Activated T-helper 17 cell treated with anti-CD3 and anti-CD28 coated beads, Interleukin-2, amount 50 U/mL, for 72 hours (primary cell): Measurements from ENCODE around the gene DONSON. TPM values are rescaled to one million over a fixed set of nuclear protein-coding genes. Genes with fewer than 3 reads are reported as not detected.
"Not testable (repeated sequence)": the region's sequence is repeated elsewhere in the genome, so short reads cannot be mapped to it uniquely, and the experiment has no call there.

Experiments used
- ATAC-seq: fragments of 150-1000 bp; cut with Tn5 transposase; replicated peaks from 2 replicates; pipeline ENCODE4 v1.10.0; 2021; ENCODE audit warnings: mild to moderate bottlenecking, moderate library complexity
- H3K27ac Mint-ChIP-seq: one replicate; pipeline ENCODE4 v1.8.0; 2022; ENCODE audit warnings: mixed read lengths
- H3K27me3 Mint-ChIP-seq: one replicate; pipeline ENCODE4 v1.8.0; 2022; ENCODE audit warnings: mixed read lengths
- H3K36me3 Mint-ChIP-seq: one replicate; pipeline ENCODE4 v1.8.0; 2022; ENCODE audit warnings: low read depth, mild to moderate bottlenecking, mixed read lengths
- H3K4me1 Mint-ChIP-seq: one replicate; pipeline ENCODE4 v1.8.0; 2022; ENCODE audit warnings: mixed read lengths
- H3K4me3 Mint-ChIP-seq: one replicate; pipeline ENCODE4 v1.8.0; 2022; ENCODE audit warnings: mild to moderate bottlenecking, mixed read lengths
- H3K9me3 Mint-ChIP-seq: one replicate; pipeline ENCODE4 v1.8.0; 2022; ENCODE audit warnings: mixed read lengths
- total RNA-seq, 2 donors: library from RNA; stranded (reverse); gene quantifications; one replicate each; pipeline ENCODE4 v1.2.3, GENCODE V29; 2022

Gene DONSON
- 10 to 100 TPM; 39.8 to 43.0 TPM for total RNA-seq

DNA sequence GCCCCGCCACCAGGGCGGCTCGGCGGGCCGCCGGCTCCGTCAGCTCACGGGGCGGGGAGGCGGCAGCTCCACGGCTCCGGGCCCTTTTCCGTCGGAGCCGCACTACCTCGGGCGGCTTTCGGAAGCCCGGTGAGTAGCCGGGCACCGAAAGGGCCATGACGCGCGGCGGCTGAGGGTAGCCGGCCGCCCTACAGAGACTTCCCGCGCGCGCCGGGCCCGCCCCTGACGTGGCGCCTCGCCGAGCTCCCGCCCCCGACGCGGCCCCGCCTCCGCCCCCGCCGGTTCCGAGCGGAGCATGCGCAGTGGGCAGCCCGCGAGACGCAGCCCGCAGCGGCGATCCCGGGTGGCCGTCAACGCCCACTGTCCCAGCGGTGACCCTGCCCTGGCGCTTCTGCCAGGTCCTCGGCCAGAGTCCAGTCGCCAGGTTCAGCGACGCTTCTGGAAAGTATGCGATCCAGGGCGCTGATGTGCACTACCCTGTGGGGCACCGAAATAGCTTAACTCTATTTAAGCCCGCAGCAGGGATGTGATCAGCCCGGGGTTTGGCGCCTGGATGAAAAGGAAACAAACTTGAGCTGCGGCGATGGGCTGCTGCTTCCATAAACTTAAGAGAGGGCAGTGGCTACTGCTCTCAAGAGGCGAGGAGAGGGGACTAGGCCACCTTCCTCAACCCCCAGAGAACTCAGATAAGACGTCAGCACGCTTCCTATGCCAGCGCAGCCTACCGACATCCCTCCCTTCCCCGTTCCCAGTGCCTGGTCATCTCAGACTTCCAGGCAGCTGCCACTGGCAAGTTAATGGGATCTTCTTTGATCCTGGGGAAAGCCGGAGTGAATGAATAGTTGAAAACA, at the start of gene DONSON:
Gene DONSON (minus strand): TSS at position 200 of the 851 bp plus-strand sequence. CDS start 43 bp downstream, at position 157.
- no peaks in the 10 kb centered on the region for H3K9me3 Mint-ChIP-seq
- peaks cover 11% of the 10 kb centered on the region for H3K4me1 Mint-ChIP-seq
- peak within 1 kb of the TSS; percentile 93 for H3K4me3 Mint-ChIP-seq
- H3K36me3 Mint-ChIP-seq = peaks cover 37% of the 10 kb centered on the region
- no peaks in the 10 kb centered on the region for H3K27me3 Mint-ChIP-seq
- ATAC-seq = peak; percentile 98
- H3K27ac Mint-ChIP-seq = peak within 1 kb of the TSS; percentile 89

DNA sequence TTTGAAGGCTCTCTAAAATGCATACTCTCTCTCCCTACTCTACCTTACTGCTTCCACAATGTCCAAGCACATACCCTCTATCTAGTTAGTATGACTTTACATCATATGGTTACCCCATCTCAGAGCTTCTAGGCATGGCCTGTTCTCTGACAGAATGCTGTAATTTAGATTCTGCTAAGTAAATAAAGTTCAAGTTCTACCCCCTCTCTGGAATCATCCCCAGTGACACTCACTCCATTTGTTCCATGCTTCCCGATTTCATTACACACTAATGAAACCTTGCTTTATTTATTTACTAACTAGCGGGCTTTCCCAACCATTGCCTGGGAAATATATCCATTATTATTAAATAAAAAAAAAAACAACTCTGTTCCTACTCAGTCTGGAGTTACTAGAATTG, 45.8 kb upstream of the DONSON start:
- H3K27ac Mint-ChIP-seq = no peak overlapping the region

GRCh38 chr21:33626151-33626550, 37.7 kb upstream of the DONSON start:
- ATAC-seq, H3K27me3 Mint-ChIP-seq, H3K4me1 Mint-ChIP-seq, H3K4me3 Mint-ChIP-seq, H3K9me3 Mint-ChIP-seq, H3K27ac Mint-ChIP-seq: not testable (repeated sequence)
- H3K36me3 Mint-ChIP-seq = peaks cover 65% of the 10 kb centered on the region

More for the DNA sequence above, 45.8 kb upstream of the DONSON start:
- Mint-ChIP-seq H3K36me3 (peaks cover 24% of the 10 kb centered on the region), H3K27me3 (no peaks in the 10 kb centered on the region), H3K4me3 (no peak overlapping the region), H3K4me1 (peaks cover 8% of the 10 kb centered on the region), H3K9me3 (no peaks in the 10 kb centered on the region)
- no peak for ATAC-seq

DNA sequence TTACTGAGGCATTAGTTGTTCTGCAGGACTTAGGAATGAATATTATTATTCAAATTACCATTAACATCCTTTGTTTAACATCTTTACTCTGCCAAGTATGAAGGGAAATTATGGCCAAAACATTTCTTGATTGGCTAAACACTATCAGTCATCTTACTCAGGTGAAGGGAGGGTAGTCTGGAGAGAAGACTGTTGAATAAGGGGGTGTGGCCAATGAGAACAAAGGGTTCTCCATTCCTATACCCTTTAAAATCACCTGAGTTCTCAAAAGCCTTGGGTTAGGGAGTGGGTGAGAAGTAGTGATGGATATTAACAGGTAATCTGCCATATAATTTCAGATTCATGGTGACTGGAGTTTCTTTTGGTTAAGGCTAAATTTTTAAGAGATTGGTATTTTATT, 33.8 kb upstream of the DONSON start:
- Mint-ChIP-seq H3K36me3 (peaks cover 58% of the 10 kb centered on the region), H3K27me3 (no peaks in the 10 kb centered on the region), H3K4me1 (no peaks in the 10 kb centered on the region), H3K4me3 (no peak overlapping the region), H3K9me3 (no peaks in the 10 kb centered on the region), H3K27ac (no peak overlapping the region)
- ATAC-seq = no peak

DNA sequence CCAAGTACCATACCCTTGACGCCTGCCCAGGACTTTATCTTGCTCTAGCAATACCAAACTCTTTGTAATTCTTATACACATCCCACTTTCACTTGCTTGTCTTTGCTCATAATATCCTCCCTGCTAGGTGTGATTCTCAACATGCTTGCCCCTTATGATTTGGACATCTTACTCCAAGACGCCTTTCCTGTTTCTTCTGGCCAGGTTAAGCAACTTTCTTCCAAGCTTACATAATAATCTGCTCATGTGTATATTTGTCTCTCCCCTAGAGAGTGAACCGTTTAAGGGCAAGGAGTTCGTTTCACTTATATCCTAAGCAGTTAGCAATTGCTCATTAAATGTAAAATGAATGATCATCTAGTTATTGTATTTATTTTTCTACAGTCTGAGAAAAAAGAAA, 31.2 kb upstream of the DONSON start:
- H3K9me3 Mint-ChIP-seq = no peaks in the 10 kb centered on the region
- no peak for ATAC-seq
- H3K36me3 Mint-ChIP-seq = peaks cover 77% of the 10 kb centered on the region
- H3K27ac Mint-ChIP-seq = no peak overlapping the region
- no peaks in the 10 kb centered on the region for H3K4me1 Mint-ChIP-seq
- H3K27me3 Mint-ChIP-seq = no peaks in the 10 kb centered on the region
- H3K4me3 Mint-ChIP-seq = no peak overlapping the region

DNA sequence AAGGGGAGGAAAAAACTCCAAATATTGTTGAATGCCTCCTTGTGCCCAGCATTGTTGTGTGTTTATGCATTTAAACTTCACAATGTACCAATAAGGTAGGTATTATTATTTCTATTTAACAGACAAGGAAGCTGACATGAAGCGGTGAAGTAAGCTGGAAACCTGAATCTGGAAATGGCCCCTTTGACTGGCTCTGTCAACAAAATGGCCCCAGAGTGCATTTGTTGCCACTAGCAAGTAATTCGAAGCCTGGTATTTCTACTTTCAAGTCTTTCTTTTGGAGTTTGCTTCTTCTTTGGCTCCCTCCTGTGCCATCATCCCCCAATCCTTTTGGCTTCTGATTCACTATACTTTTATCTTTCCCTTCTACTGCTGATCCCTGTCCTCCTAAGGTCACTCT, 29.9 kb upstream of the DONSON start:
- no peaks in the 10 kb centered on the region for H3K9me3 Mint-ChIP-seq
- H3K4me3 Mint-ChIP-seq = no peak overlapping the region
- no peaks in the 10 kb centered on the region for H3K27me3 Mint-ChIP-seq
- H3K36me3 Mint-ChIP-seq = peaks cover 77% of the 10 kb centered on the region
- no peak for ATAC-seq
- H3K27ac Mint-ChIP-seq = no peak overlapping the region
- no peaks in the 10 kb centered on the region for H3K4me1 Mint-ChIP-seq

DNA sequence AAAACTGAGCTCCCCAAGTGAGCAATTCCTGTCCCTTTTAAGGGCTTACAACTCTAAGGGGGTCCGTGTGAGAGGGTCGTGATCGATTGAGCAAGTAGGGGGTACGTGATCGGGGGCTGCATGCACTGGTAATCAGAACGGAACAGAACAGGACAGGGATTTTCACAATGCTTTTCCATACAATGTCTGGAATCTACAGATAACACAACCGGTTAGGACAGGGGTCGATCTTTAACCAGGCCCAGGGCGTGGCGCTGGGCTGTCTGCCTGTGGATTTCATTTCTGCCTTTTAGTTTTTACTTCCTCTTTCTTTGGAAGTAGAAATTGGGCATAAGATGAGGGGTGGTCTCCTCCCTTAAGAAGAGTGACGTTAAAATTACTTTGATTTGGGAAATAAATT, 29.1 kb upstream of the DONSON start:
- peaks cover 78% of the 10 kb centered on the region for H3K36me3 Mint-ChIP-seq
- H3K27ac Mint-ChIP-seq, H3K9me3 Mint-ChIP-seq, H3K27me3 Mint-ChIP-seq, ATAC-seq, H3K4me3 Mint-ChIP-seq, H3K4me1 Mint-ChIP-seq: not testable (repeated sequence)

DNA sequence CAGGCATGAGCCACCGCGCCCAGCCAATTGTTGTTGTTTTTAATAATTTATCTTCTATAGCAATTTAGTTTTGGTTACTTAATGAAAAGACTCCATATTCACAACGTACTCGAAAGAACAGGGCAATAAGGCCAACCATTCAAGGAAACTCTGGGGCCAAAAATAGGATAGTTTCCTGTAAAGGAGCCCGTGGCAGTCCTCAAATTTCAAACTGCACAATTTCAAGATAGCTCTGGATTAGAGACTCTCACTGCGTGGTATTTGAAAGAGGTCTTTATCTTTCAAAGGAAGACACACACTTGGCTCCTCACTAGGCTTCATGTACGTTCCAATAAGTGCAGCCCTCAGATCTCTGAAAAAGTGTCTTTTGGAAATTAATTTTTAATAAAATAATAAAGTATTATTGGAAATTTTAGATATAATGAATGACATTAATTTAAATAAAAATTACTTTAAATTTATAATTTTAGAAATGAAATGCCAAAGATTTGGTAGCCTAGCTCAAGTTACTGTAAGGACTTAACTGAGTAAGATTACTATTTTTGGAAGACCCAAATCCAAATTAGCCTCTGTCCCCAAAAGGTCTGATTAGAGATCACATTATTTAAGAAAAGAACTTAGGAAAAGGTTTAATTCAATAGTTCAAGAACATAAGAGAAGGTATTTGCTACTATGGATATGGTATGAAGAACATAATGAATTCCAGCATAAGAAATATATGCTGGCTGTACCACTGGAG, 22.7 kb upstream of the DONSON start:
- Mint-ChIP-seq H3K27ac (no peak overlapping the region), H3K9me3 (no peaks in the 10 kb centered on the region), H3K27me3 (no peaks in the 10 kb centered on the region), H3K4me3 (no peak overlapping the region), H3K4me1 (no peaks in the 10 kb centered on the region), H3K36me3 (peaks cover 64% of the 10 kb centered on the region)
- no peak for ATAC-seq

- H3K4me3 Mint-ChIP-seq = no peak overlapping the region
- peak overlapping the region; percentile 28 for H3K27ac Mint-ChIP-seq
- peaks cover 52% of the 10 kb centered on the region for H3K36me3 Mint-ChIP-seq
- no peaks in the 10 kb centered on the region for H3K27me3 Mint-ChIP-seq
- H3K4me1 Mint-ChIP-seq = peaks cover 5% of the 10 kb centered on the region
- H3K9me3 Mint-ChIP-seq = no peaks in the 10 kb centered on the region
- ATAC-seq = no peak
Observed at GRCh38 chr21:33608559-33608958, 20.1 kb upstream of the DONSON start.

DNA sequence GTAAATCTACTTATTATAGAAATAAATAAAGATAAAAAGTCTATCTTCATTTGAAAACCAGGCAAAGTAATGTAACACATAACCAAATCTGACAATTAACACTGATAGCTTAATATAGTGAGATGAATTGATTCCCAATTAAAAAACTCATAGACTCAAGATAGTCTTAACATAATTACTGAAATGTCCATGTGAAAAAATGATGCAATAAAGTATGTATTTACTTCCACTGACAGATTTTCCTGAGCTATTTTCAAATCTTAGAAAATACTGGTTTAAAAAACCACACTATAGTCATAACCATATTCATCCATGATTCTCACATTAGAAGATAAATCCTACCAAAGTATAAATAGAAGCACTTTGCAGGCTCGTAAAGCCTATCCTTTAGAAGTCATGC, 9.6 kb upstream of the DONSON start:
- no peak for ATAC-seq
- no peaks in the 10 kb centered on the region for H3K4me1 Mint-ChIP-seq
- H3K9me3 Mint-ChIP-seq = no peaks in the 10 kb centered on the region
- H3K36me3 Mint-ChIP-seq = peaks cover 82% of the 10 kb centered on the region
- H3K4me3 Mint-ChIP-seq = no peak overlapping the region
- H3K27me3 Mint-ChIP-seq = no peaks in the 10 kb centered on the region
- no peak overlapping the region for H3K27ac Mint-ChIP-seq

DNA sequence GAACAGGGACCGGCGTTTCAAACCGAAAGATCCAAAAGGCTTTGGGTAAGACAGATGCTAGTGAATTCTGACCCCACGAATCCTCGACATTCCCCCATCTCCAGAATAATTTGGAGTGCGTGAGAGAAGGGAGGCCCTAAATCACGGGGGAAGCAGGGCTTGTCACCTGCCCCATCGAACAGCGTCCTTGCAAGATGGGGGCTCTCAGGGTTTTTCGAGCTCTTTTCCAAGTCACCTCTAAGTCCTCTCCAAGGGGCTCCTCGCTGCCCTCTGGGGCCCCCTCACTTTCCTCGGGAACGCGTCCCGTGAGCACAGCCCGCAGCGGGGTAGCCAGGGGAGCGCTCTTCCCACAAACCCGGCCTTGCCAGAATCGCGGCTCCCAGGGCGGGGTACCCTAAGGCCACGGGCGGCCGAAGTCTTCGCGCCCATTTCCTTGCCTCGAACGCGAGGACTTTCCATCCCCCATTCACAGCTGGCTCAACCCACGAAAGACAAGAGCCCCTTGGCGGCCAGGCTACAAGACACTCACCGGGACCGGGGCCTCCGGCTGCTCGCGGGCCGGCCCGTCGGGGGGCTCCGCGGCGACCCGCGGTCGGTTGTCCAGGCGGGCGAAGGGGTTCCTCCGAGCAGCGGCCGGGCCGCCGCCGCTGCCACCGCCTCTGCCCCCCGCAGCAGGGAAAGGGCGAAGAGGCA, 546 bp downstream of the DONSON start:
- peak overlapping the region; percentile 93 for H3K4me3 Mint-ChIP-seq
- peaks cover 37% of the 10 kb centered on the region for H3K36me3 Mint-ChIP-seq
- H3K27ac Mint-ChIP-seq = peak overlapping the region; percentile 83
- no peaks in the 10 kb centered on the region for H3K9me3 Mint-ChIP-seq
- peaks cover 11% of the 10 kb centered on the region for H3K4me1 Mint-ChIP-seq
- ATAC-seq = peak; percentile 20
- H3K27me3 Mint-ChIP-seq = no peaks in the 10 kb centered on the region

- H3K36me3 Mint-ChIP-seq = peaks cover 47% of the 10 kb centered on the region
- ATAC-seq = no peak
- H3K4me1 Mint-ChIP-seq = peaks cover 11% of the 10 kb centered on the region
- no peak overlapping the region for H3K27ac Mint-ChIP-seq
- H3K27me3 Mint-ChIP-seq = no peaks in the 10 kb centered on the region
- no peaks in the 10 kb centered on the region for H3K9me3 Mint-ChIP-seq
- peak overlapping the region; percentile 93 for H3K4me3 Mint-ChIP-seq
Observed at GRCh38 chr21:33586927-33587326, 1.6 kb downstream of the DONSON start.

DNA sequence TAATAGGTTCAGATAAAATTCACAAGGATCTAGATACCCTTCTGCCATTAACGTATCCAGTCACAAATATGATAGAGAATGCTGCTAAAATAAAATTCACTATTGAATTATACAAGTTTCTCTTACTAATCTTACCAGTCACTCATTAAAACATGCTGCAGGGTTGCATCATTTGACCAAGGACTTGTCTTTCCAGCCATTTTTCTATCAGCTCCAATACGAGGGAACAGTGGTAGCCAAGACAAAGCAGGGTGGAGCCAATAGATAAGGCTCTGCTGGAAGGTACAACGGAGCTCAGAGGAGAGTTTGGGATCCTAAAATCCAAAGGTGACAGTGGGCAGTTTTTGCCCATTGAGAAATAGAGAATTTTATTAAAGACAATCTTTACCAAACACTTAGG, 4.0 kb downstream of the DONSON start:
- H3K27ac Mint-ChIP-seq = no peak overlapping the region
- peaks cover 70% of the 10 kb centered on the region for H3K36me3 Mint-ChIP-seq
- no peaks in the 10 kb centered on the region for H3K9me3 Mint-ChIP-seq
- H3K27me3 Mint-ChIP-seq = no peaks in the 10 kb centered on the region
- ATAC-seq = no peak
- H3K4me3 Mint-ChIP-seq = no peak overlapping the region
- H3K4me1 Mint-ChIP-seq = peaks cover 11% of the 10 kb centered on the region

- Mint-ChIP-seq H3K4me1 (peaks cover 5% of the 10 kb centered on the region), H3K9me3 (no peaks in the 10 kb centered on the region)
Observed at GRCh38 chr21:33578959-33579542, 9.4 kb downstream of the DONSON start.

More at GRCh38 chr21:33578959-33579542, 9.4 kb downstream of the DONSON start:
- Mint-ChIP-seq H3K27ac (peak overlapping the region; percentile 75), H3K4me3 (no peak overlapping the region), H3K27me3 (no peaks in the 10 kb centered on the region), H3K36me3 (peaks cover 87% of the 10 kb centered on the region)
- peak; percentile 43 for ATAC-seq
